WTC11 (cell line): Measurements from ENCODE around the gene POLE3. TPM values are rescaled to one million over a fixed set of nuclear protein-coding genes. Genes with fewer than 3 reads are reported as not detected.

Source experiments
- ATAC-seq: fragments of 200-7000 bp; cut with Tn5 transposase; 2 replicates; pipeline ENCODE4 v1.10.0; 2021; ENCODE audit warnings: mild to moderate bottlenecking, moderate library complexity
- CTCF ChIA-PET: fragments of 300-600 bp; sonication (Branson Sonifier 250); formaldehyde crosslinking; loops from one replicate; lab custom pipeline; 2021; ENCODE audit warnings: antibody characterized with exemption; lab: Charles Lee
- POLR2A ChIA-PET: fragments of 350-600 bp; sonication (Branson Sonifier 250); formaldehyde crosslinking; loops from one replicate; lab custom pipeline; 2021; ENCODE audit warnings: antibody characterized with exemption; lab: Charles Lee
- DNase-seq: peaks from one replicate; pipeline ENCODE4 v3.0.0; 2021; ENCODE audit warnings: low spot score
- H3K27ac Mint-ChIP-seq: 2 replicates; pipeline ENCODE4 v1.8.0; 2021; ENCODE audit warnings: mixed read lengths
- H3K27me3 Mint-ChIP-seq: 2 replicates; pipeline ENCODE4 v1.8.0; 2021; ENCODE audit warnings: low read depth, mild to moderate bottlenecking, moderate library complexity, mixed read lengths
- H3K36me3 Mint-ChIP-seq: 2 replicates; pipeline ENCODE4 v1.8.0; 2021; ENCODE audit warnings: mixed read lengths
- H3K4me1 Mint-ChIP-seq: 2 replicates; pipeline ENCODE4 v1.8.0; 2022; ENCODE audit warnings: mixed read lengths
- H3K4me3 Mint-ChIP-seq: 2 replicates; pipeline ENCODE4 v1.8.0; 2021; ENCODE audit warnings: mild to moderate bottlenecking, moderate library complexity, mixed read lengths
- H3K9me3 Mint-ChIP-seq: 2 replicates; pipeline ENCODE4 v1.8.0; 2021; ENCODE audit warnings: mixed read lengths
- ATF2 ChIP-seq: sonication (generic); formaldehyde crosslinking; IDR thresholded peaks from 2 replicates; pipeline ENCODE4 v1.8.1; 2022; ENCODE audit warnings: low read depth, missing genetic modification reagents, borderline replicate concordance
- ATF6 ChIP-seq: sonication (generic); formaldehyde crosslinking; IDR thresholded peaks from 2 replicates; pipeline ENCODE4 v1.8.1; 2023; ENCODE audit warnings: mild to moderate bottlenecking, missing genetic modification reagents
- CREB1 ChIP-seq: sonication (generic); formaldehyde crosslinking; IDR thresholded peaks from 2 replicates; pipeline ENCODE4 v1.8.0; 2023; ENCODE audit warnings: mild to moderate bottlenecking, missing genetic modification reagents
- ELF4 ChIP-seq: sonication (generic); formaldehyde crosslinking; IDR thresholded peaks from 2 replicates; pipeline ENCODE4 v1.8.1; 2022; ENCODE audit warnings: low read depth, mild to moderate bottlenecking, moderate library complexity, missing genetic modification reagents
- EMX1 ChIP-seq: fragments of 250-450 bp; sonication (Bioruptor Pico); IDR thresholded peaks from 2 replicates; pipeline ENCODE4 v1.8.0; 2021; ENCODE audit warnings: mild to moderate bottlenecking
- ETV6 ChIP-seq: sonication (generic); formaldehyde crosslinking; IDR thresholded peaks from 2 replicates; pipeline ENCODE4 v1.8.1; 2022; ENCODE audit warnings: mild to moderate bottlenecking, missing genetic modification reagents
- FOXP4 ChIP-seq: sonication (generic); formaldehyde crosslinking; IDR thresholded peaks from 2 replicates; pipeline ENCODE4 v1.8.0; 2022; ENCODE audit warnings: mild to moderate bottlenecking, missing genetic modification reagents
- KAT7 ChIP-seq: sonication (generic); formaldehyde crosslinking; IDR thresholded peaks from 2 replicates; pipeline ENCODE4 v1.8.1; 2023; ENCODE audit warnings: missing genetic modification reagents, mild to moderate bottlenecking, borderline replicate concordance
- MXD4 ChIP-seq: fragments of 250-450 bp; sonication (Bioruptor Pico); IDR thresholded peaks from 2 replicates; pipeline ENCODE4 v1.8.0; 2021; ENCODE audit warnings: mild to moderate bottlenecking, moderate library complexity, borderline replicate concordance
- NFYB ChIP-seq: sonication (generic); formaldehyde crosslinking; conservative IDR thresholded peaks from 2 replicates; pipeline ENCODE4 v1.8.0; 2022; ENCODE audit warnings: low read depth, missing genetic modification reagents
- TCF7 ChIP-seq: sonication (generic); formaldehyde crosslinking; IDR thresholded peaks from 2 replicates; pipeline ENCODE4 v1.8.0; 2022; ENCODE audit warnings: mild to moderate bottlenecking, low read depth, missing genetic modification reagents, moderate library complexity
- ZNF281 ChIP-seq: sonication (generic); formaldehyde crosslinking; IDR thresholded peaks from 2 replicates; pipeline ENCODE4 v1.8.0; 2023; ENCODE audit warnings: mild to moderate bottlenecking, missing genetic modification reagents
- ZNF396 ChIP-seq: fragments of 250-450 bp; sonication (Bioruptor Pico); IDR thresholded peaks from 2 replicates; pipeline ENCODE4 v1.8.0; 2021; ENCODE audit warnings: mild to moderate bottlenecking, moderate library complexity, borderline replicate concordance
- ZNF512 ChIP-seq: sonication (generic); formaldehyde crosslinking; IDR thresholded peaks from 2 replicates; pipeline ENCODE4 v1.8.1; 2022; ENCODE audit warnings: missing genetic modification reagents, borderline replicate concordance
- ZNF532 ChIP-seq: fragments of 250-450 bp; sonication (Bioruptor Pico); IDR thresholded peaks from 2 replicates; pipeline ENCODE4 v1.9.0; 2021; ENCODE audit warnings: mild to moderate bottlenecking, borderline replicate concordance
- ZNF671 ChIP-seq: fragments of 250-450 bp; sonication (Bioruptor Pico); IDR thresholded peaks from 2 replicates; pipeline ENCODE4 v1.8.0; 2021; ENCODE audit warnings: mild to moderate bottlenecking
- total RNA-seq: library from RNA; stranded (reverse); gene quantifications from 3 replicates; pipeline ENCODE4 v1.2.3, GENCODE V29; 2021

POLE3 gene
- total RNA-seq, 1 experiment from 2014 or later: 43.6 TPM

GRCh38 chr9:113391917-113392316 lies 18.6 kb downstream of the POLE3 start (continued):
- no peak for TF ChIP-seq CREB1 (CRISPR knock-in tag)
- TF ChIP-seq ELF4 (CRISPR knock-in tag): no peak
- TF ChIP-seq EMX1 (CRISPR knock-in tag): no peak
- TF ChIP-seq ATF6 (CRISPR knock-in tag): no peak
- no peak for TF ChIP-seq FOXP4 (CRISPR knock-in tag)

- Mint-ChIP-seq H3K27me3 (no peaks in the 10 kb centered on the region), H3K4me3 (no peak overlapping the region)
- DNase-seq: no peak
Measured at GRCh38 chr9:113390192-113390960, 20.1 kb downstream of the POLE3 start.

More at GRCh38 chr9:113390192-113390960, 20.1 kb downstream of the POLE3 start:
- CTCF ChIA-PET: no interaction called here
- no peaks in the 10 kb centered on the region for H3K9me3 Mint-ChIP-seq
- TF ChIP-seq ZNF396 (CRISPR knock-in tag) (no peak), ATF2 (CRISPR knock-in tag) (no peak), ZNF512 (no peak), ETV6 (CRISPR knock-in tag) (no peak), MXD4 (CRISPR knock-in tag) (no peak), KAT7 (CRISPR knock-in tag) (no peak), ZNF671 (CRISPR knock-in tag) (no peak), ZNF281 (CRISPR knock-in tag) (no peak), NFYB (no peak), ZNF532 (CRISPR knock-in tag) (no peak), ATF6 (CRISPR knock-in tag) (no peak), TCF7 (CRISPR knock-in tag) (no peak)
- no peak for ATAC-seq
- H3K27ac Mint-ChIP-seq: no peak overlapping the region
- H3K4me1 Mint-ChIP-seq: no peaks in the 10 kb centered on the region
- POLR2A ChIA-PET: no interaction called here
- peaks cover 4% of the 10 kb centered on the region for H3K36me3 Mint-ChIP-seq
